Activated CD4-positive, alpha-beta memory T cell treated with anti-CD3 and anti-CD28 coated beads, Interleukin-2, amount 10 ng/mL, durations not matched to agents 7 days and 5 days (primary cell): Measurements from ENCODE around the gene MPO. TPM values are rescaled to one million over a fixed set of nuclear protein-coding genes. Genes with fewer than 3 reads are reported as not detected.

Experiments
- CTCF ChIA-PET: fragments of 350-600 bp; sonication (Branson Sonifier 250); formaldehyde crosslinking; loops from one replicate; lab custom pipeline; 2021; ENCODE audit warnings: antibody characterized with exemption, inconsistent platforms; lab: Charles Lee
- POLR2A ChIA-PET: fragments of 350-600 bp; sonication (Branson Sonifier 250); formaldehyde crosslinking; loops from one replicate; lab custom pipeline; 2021; ENCODE audit warnings: antibody characterized with exemption; lab: Charles Lee
- DNase-seq: peaks from one replicate; pipeline ENCODE4 v3.0.0-alpha.2; 2020
- H3K27ac Mint-ChIP-seq: one replicate; pipeline ENCODE4 v1.8.0; 2021; ENCODE audit warnings: mild to moderate bottlenecking, mixed read lengths
- H3K27me3 Mint-ChIP-seq: one replicate; pipeline ENCODE4 v1.8.0; 2021; ENCODE audit warnings: mixed read lengths
- H3K36me3 Mint-ChIP-seq: one replicate; pipeline ENCODE4 v1.8.0; 2021; ENCODE audit warnings: low read depth, mixed read lengths
- H3K4me1 Mint-ChIP-seq: one replicate; pipeline ENCODE4 v1.8.0; 2021; ENCODE audit warnings: mixed read lengths
- H3K4me3 Mint-ChIP-seq: one replicate; pipeline ENCODE4 v1.8.0; 2021; ENCODE audit warnings: mild to moderate bottlenecking, mixed read lengths
- H3K9me3 Mint-ChIP-seq: one replicate; pipeline ENCODE4 v1.8.0; 2021; ENCODE audit warnings: mixed read lengths
- total RNA-seq, 2 experiments: library from RNA; stranded (reverse); gene quantifications; one replicate each; pipeline ENCODE4 v1.2.3, GENCODE V29; 2021

MPO gene
- total RNA-seq, 2 experiments from 2014 or later: 0.08 to 0.38 TPM

GRCh38 chr17:58270476-58271215 lies 10.1 kb downstream of the MPO start:
- Mint-ChIP-seq H3K9me3 (no peaks in the 10 kb centered on the region), H3K4me1 (peaks cover 12% of the 10 kb centered on the region), H3K27me3 (peaks cover 7% of the 10 kb centered on the region), H3K4me3 (no peak overlapping the region), H3K36me3 (no peaks in the 10 kb centered on the region), H3K27ac (no peak overlapping the region)
- POLR2A ChIA-PET: no interaction called here
- CTCF ChIA-PET: no interaction called here
- no peak for DNase-seq

DNA sequence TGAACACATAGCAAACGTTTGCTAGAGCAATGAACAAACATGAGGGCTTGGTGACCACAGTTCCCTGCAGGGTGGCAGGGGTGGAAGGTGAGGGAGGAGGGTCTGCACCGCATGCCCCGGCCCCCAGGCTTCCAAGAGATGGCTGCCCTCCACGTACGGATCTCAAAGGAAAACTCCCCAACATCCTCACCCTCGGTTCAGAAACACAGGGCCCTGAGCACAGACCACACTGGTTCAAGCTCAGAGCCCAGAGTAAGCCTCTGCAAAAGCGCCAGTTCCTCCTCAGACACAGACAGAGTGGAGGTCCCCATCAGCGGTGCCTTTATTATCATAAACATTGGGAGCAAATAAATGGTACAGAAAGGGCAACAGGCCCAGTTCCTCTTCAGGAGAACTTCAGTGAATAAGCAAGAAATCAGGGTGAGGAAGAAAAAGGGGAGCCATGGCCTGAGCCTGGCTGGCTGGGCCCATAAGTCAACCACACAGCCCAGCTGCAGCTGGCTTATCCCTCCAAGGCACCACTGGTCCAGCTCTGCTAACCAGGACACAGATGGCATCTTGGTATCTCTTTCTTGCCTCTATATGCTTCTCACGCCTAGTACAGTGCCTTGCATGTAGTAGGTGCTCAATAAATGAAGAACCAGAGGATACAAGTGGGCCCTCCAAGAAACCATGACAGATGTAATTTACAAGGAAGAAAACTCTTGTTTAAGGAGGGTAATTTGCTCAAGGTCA lies 11.0 kb downstream of the MPO start:
- H3K4me3 Mint-ChIP-seq: no peak overlapping the region
- peaks cover 13% of the 10 kb centered on the region for H3K27me3 Mint-ChIP-seq
- no peak overlapping the region for H3K27ac Mint-ChIP-seq
- peaks cover 12% of the 10 kb centered on the region for H3K4me1 Mint-ChIP-seq
- no peak for DNase-seq
- ChIA-PET CTCF (no interaction called here), POLR2A (no interaction called here)
- H3K36me3 Mint-ChIP-seq: no peaks in the 10 kb centered on the region
- no peaks in the 10 kb centered on the region for H3K9me3 Mint-ChIP-seq

DNA sequence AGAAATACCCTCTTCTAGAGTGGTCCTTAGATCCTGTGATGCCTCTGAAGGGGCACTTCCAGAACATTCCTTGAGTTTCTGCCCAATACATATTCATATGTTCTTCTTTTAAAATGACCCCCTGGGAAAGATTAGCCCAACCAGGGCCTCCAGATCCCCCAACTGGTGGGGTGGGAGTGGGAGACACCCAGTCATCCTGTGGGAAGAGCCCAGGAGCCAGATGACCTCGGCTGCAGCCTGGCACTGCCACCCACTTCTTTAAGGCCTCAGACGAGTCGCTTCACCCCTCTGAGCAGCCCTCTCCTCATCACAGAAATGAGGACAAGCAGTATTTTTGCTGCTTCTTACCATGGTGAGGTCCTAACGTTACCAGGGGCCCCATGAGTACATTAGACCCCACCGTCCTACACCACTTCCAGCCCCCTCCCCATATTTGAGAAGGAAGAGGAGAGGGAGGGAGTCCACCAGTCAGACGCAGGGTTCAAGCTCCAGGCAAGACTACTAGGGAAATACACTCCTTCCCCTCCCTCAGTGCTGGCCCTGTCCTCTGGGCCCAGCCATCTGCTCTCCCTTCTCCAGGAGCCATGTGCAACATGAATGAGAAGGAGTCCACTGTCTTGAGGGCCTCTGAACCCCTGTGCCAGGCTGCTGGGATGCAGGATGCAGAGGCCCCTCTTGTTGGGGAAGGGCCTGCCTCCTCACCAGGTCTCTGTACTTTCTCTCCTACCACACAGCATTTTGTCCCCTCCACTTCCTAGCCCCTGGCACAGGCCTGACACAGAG lies 11.8 kb downstream of the MPO start:
- H3K4me1 Mint-ChIP-seq: peaks cover 12% of the 10 kb centered on the region
- H3K27ac Mint-ChIP-seq: no peak overlapping the region
- no peak overlapping the region for H3K4me3 Mint-ChIP-seq
- H3K27me3 Mint-ChIP-seq: peaks cover 18% of the 10 kb centered on the region
- no peak for DNase-seq
- ChIA-PET POLR2A (no interaction called here), CTCF (interaction anchor here (1.0 kb wide), 1 partner anchor 82 kb away, joined by 3 read pairs; no protein-coding TSS in a partner anchor)
- H3K9me3 Mint-ChIP-seq: no peaks in the 10 kb centered on the region
- H3K36me3 Mint-ChIP-seq: no peaks in the 10 kb centered on the region

DNA sequence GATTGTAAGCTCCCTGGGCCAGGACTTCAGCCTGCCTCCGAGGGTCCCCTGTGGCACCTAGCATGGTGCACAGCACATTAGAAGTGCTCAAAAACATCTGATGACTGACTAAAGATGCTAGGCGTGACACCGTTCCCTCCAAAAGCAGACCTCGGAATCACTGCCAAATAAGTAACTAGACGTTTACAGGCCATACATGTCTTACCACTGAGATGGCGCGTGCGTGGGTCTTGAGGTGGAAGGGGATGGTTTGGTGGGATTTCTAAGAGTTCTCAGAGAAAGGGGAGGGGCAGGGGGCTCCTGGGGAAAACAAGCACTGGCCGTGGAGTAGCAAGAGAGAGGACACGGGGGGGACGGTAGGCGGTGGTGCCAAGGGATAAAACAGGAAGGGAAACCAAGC lies 12.4 kb downstream of the MPO start:
- Mint-ChIP-seq H3K4me1 (peaks cover 6% of the 10 kb centered on the region), H3K9me3 (no peaks in the 10 kb centered on the region), H3K4me3 (no peak overlapping the region), H3K27ac (no peak overlapping the region), H3K27me3 (peaks cover 23% of the 10 kb centered on the region), H3K36me3 (no peaks in the 10 kb centered on the region)
- DNase-seq: no peak
- ChIA-PET POLR2A (no interaction called here), CTCF (interaction anchor here (1.0 kb wide), 1 partner anchor 83 kb away, joined by 3 read pairs; no protein-coding TSS in a partner anchor)

DNA sequence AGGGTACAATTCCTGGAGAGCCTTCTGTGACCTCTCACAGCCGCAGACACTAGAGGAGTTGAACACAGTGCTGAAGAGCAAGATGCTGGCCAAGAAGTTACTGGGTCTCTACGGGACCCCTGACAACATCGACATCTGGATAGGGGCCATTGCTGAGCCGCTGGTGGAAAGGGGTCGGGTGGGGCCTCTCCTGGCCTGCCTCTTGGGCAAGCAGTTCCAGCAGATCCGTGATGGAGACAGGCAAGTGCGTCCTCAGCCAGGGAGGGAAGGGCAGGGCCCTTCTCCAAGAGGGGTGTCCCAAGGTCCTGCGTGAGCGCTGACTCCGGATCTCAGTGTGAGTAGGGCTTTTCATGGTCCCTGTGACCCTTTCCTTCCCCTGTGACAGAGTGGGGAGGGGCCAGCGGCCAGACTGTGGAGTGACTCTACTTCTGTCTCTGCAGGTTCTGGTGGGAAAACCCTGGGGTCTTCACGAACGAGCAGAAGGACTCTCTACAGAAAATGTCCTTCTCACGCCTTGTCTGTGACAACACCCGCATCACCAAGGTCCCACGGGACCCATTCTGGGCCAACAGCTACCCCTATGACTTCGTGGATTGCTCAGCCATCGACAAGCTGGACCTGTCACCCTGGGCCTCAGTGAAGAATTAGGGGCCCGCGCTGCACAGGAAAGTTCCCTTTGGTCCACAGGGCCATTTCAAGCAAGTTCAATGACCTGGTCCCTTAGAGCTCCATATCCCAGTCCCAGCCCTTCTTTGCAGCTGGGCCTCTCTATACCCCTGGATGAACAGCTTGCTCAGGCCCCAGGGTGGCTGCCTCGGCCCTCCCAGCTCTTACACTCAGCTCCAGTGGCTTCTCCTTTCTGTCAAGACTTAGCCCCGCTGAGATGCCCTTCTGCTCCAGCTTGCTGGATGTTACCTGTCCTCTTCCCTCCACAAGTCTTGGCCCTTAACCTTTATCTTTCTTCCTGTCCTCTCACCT lies 13.1 kb downstream of the MPO start:
- ChIA-PET POLR2A (no interaction called here), CTCF (interaction anchor here (1.0 kb wide), 1 partner anchor 83 kb away, joined by 3 read pairs; no protein-coding TSS in a partner anchor)
- Mint-ChIP-seq H3K4me3 (no peak overlapping the region), H3K27ac (no peak overlapping the region), H3K27me3 (peaks cover 30% of the 10 kb centered on the region), H3K36me3 (no peaks in the 10 kb centered on the region), H3K9me3 (no peaks in the 10 kb centered on the region), H3K4me1 (no peaks in the 10 kb centered on the region)
- no peak for DNase-seq

DNA sequence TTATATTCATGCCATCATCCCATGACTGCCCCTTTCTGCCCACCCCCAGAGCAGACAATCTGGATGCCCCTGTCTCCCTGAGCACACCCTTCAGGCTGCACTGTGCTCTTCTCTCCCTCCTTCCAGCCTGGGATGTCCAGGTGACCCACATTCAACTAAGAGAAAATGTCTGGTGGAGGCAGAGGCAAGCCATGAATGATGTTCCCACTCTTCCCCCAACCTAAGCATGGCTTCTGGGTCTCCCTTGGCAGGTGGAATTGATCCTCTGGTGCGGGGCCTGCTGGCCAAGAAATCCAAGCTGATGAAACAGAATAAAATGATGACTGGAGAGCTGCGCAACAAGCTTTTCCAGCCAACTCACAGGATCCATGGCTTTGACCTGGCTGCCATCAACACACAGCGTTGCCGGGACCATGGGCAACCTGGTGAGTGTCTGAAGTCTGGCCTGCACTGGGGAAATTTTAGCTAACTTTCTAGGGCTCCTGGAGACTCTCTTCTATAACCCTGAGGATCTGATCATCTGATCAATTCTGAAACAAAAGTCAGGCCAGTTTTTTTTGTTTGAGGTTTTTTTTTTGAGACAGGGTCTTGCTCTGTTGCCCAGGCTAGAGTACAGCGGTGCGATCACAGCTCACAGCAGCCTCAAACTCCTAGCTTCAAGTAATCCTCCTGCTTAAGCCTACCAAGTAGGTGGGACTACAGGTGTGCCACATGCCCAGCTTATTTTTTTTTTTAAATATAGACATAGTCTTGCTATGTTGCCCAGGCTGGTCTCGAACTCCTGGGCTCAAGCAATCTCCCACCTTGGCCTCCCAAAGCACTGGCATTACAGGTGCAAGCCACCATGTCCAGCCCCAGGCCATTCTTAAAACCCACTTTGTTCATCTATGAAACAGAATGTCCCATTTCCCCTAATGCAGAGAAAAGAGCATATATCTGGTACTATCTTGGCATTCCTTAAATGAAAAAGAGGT lies 14.5 kb downstream of the MPO start:
- no peak for DNase-seq
- ChIA-PET POLR2A (no interaction called here), CTCF (interaction anchor here (1.5 kb wide), 1 partner anchor 17 kb away, joined by 10 read pairs; no protein-coding TSS in a partner anchor)
- H3K36me3 Mint-ChIP-seq: no peaks in the 10 kb centered on the region
- peaks cover 42% of the 10 kb centered on the region for H3K27me3 Mint-ChIP-seq
- H3K9me3 Mint-ChIP-seq: no peaks in the 10 kb centered on the region
- H3K4me1 Mint-ChIP-seq: no peaks in the 10 kb centered on the region
- no peak overlapping the region for H3K4me3 Mint-ChIP-seq
- no peak overlapping the region for H3K27ac Mint-ChIP-seq

DNA sequence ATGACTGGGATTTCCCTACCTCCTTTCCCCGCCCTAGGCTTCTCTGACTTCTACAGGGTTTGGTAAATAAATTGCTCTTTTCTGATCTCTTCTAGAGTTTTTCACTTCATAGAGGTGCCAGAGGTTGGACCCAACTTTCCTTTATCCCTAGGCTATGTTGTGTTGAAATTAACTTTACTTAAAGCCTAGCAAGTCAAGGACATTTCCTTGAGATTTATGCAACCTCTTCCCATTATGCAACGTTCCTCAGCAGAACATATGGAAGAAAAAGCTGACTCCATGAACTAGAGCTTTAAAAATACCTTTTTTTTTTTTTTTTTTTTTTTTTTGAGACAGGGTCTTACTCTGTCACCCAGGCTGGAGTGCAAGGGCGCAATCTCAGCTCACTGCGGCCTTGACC lies 15.5 kb downstream of the MPO start:
- H3K9me3 Mint-ChIP-seq: no peaks in the 10 kb centered on the region
- POLR2A ChIA-PET: no interaction called here
- H3K27ac Mint-ChIP-seq: no peak overlapping the region
- CTCF ChIA-PET: interaction anchor here (1.5 kb wide), 1 partner anchor 16 kb away, joined by 10 read pairs; no protein-coding TSS in a partner anchor
- no peak for DNase-seq
- H3K4me3 Mint-ChIP-seq: no peak overlapping the region
- no peaks in the 10 kb centered on the region for H3K36me3 Mint-ChIP-seq
- no peaks in the 10 kb centered on the region for H3K4me1 Mint-ChIP-seq
- H3K27me3 Mint-ChIP-seq: peaks cover 51% of the 10 kb centered on the region

DNA sequence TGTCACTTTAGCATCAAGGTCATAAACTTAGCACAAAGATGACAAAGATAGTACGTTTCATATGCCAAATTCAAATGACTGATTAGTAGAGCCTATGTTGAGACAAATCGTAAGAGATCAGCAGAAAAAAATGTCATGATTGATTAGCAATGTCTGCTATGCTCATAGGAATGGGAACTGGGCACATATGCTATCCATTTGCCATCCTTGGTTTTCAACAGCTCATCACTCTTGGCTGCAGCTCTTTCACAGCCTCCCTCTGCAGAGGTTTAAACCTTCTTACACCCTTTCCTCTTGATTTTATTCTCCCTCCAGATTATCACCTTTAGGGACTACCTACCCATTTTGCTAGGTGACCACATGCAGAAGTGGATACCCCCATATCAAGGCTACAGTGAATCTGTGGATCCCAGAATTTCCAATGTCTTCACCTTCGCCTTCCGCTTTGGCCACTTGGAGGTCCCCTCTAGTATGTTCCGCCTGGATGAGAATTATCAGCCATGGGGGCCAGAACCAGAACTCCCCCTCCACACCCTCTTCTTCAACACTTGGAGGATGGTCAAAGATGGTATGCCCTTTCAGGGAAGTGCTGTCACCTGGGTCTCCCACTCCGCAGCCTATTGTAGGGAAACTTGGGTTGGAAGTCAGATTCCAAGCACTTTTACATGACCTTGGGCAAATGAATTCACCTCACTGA lies 16.2 kb downstream of the MPO start:
- H3K36me3 Mint-ChIP-seq: no peaks in the 10 kb centered on the region
- POLR2A ChIA-PET: no interaction called here

DNA sequence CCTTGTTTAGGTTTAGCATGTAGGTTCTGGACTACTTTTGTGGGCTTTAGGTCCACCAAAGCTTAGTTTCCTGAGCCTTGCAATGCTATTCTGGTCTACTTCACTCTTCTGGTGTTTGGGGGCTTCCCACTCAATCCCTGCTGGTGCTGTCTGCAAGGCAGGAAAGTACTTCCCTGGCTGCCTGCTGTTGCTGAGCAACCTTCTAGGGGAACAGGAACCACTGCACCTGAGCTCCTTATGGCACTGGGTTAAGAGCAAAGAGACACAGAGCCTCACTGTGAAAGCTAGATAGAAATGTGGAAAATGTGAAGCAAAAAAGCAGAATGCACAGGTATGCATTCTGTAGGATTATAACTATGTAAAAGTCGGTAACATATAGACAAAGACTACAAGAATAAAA lies 17.0 kb downstream of the MPO start:
- no peak overlapping the region for H3K27ac Mint-ChIP-seq
- no peak overlapping the region for H3K4me3 Mint-ChIP-seq
- no peaks in the 10 kb centered on the region for H3K9me3 Mint-ChIP-seq
- peaks cover 59% of the 10 kb centered on the region for H3K27me3 Mint-ChIP-seq
- ChIA-PET CTCF (interaction anchor here (2.5 kb wide), 1 partner anchor 14 kb away, joined by 9 read pairs; no protein-coding TSS in a partner anchor), POLR2A (no interaction called here)
- DNase-seq: no peak
- no peaks in the 10 kb centered on the region for H3K36me3 Mint-ChIP-seq
- no peaks in the 10 kb centered on the region for H3K4me1 Mint-ChIP-seq

More for the DNA sequence above, 16.2 kb downstream of the MPO start:
- H3K9me3 Mint-ChIP-seq: no peaks in the 10 kb centered on the region
- H3K27ac Mint-ChIP-seq: no peak overlapping the region
- H3K4me1 Mint-ChIP-seq: no peaks in the 10 kb centered on the region
- DNase-seq: no peak
- peaks cover 53% of the 10 kb centered on the region for H3K27me3 Mint-ChIP-seq
- CTCF ChIA-PET: interaction anchor here (1.5 kb wide), 1 partner anchor 15 kb away, joined by 10 read pairs; no protein-coding TSS in a partner anchor
- H3K4me3 Mint-ChIP-seq: no peak overlapping the region

DNA sequence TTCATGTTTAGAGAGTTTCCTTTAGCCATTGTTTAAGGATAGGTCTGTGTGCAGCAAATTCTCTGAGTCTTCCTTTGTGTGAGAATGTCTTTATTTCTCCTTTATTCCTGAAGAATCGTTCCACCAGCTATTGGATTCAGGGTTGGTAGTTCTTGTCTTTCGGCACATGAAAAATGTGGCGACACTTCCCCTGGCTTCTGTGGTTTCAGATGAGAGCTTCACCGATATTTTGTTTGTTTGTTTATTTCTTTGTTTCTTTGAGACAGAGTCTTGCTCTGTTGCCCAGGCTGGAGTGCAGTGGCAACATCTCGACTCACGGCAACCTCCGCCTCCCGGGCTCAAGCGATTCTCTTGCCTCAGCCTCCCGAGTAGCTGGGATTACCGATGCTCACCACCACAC lies 18.6 kb downstream of the MPO start:
- no peak overlapping the region for H3K27ac Mint-ChIP-seq
- no peaks in the 10 kb centered on the region for H3K36me3 Mint-ChIP-seq
- H3K4me1 Mint-ChIP-seq: no peaks in the 10 kb centered on the region
- ChIA-PET CTCF (interaction anchor here (2.5 kb wide), 1 partner anchor 12 kb away, joined by 9 read pairs; no protein-coding TSS in a partner anchor), POLR2A (no interaction called here)
- DNase-seq: no peak
- H3K9me3 Mint-ChIP-seq: no peaks in the 10 kb centered on the region
- H3K4me3 Mint-ChIP-seq: no peak overlapping the region
- H3K27me3 Mint-ChIP-seq: peaks cover 76% of the 10 kb centered on the region

DNA sequence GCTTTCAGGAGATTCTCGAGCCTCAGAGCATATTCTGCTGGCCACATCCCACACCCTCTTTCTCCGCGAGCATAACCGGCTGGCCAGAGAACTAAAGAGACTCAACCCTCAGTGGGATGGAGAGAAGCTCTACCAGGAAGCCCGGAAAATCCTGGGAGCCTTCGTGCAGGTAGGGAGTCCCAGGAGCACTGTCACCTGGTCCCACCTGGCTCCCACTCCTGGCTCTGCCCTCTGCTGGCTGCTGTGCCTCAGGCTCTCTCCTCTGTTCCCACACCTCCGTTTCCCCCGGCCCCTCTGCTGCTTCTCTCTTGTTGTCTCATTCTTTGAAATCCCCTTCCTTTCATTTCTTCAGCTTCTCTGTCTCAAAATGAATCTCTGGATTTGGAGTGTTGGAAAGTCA lies 25.9 kb downstream of the MPO start:
- Mint-ChIP-seq H3K27me3 (peaks cover 64% of the 10 kb centered on the region), H3K4me1 (peaks cover 2% of the 10 kb centered on the region), H3K9me3 (no peaks in the 10 kb centered on the region), H3K4me3 (no peak overlapping the region), H3K36me3 (no peaks in the 10 kb centered on the region), H3K27ac (no peak overlapping the region)
- ChIA-PET POLR2A (no interaction called here), CTCF (interaction anchor here (0.6 kb wide), 1 partner anchor 692 kb away, joined by 5 read pairs; no protein-coding TSS in a partner anchor)
- no peak for DNase-seq
